Stimulated activated CD8-positive, alpha-beta memory T cell treated with anti-CD3 and anti-CD28 coated beads, Interleukin-7, amount 100 ng/mL, for 48 hours (primary cell): Measurements from ENCODE around the gene ZNF804B.

Experiments
- DNase-seq, 2 donors: peaks; one replicate each; pipeline ENCODE4 v3.0.0-alpha.2; 2020; ENCODE audit warnings: low read depth in 1 of 2; ENCODE audit errors: extremely low read depth in 1 of 2

Gene ZNF804B

GRCh38 chr7:88835147-88835728, 75.7 kb downstream of the ZNF804B start:
- DNase-seq: no peak

- DNase-seq: no peak
Measured at GRCh38 chr7:88842201-88842600, 82.7 kb downstream of the ZNF804B start.

GRCh38 chr7:88845091-88845490, 85.6 kb downstream of the ZNF804B start:
- DNase-seq: no peak

- no peak for DNase-seq
Measured at GRCh38 chr7:88851220-88851619, 91.7 kb downstream of the ZNF804B start.

GRCh38 chr7:88859288-88859687, 99.8 kb downstream of the ZNF804B start:
- DNase-seq: no peak

GRCh38 chr7:88866265-88866863, 106.9 kb downstream of the ZNF804B start:
- DNase-seq: no peak

GRCh38 chr7:88867158-88867557, 107.7 kb downstream of the ZNF804B start:
- DNase-seq: no peak

GRCh38 chr7:88868456-88868855, 109.0 kb downstream of the ZNF804B start:
- no peak for DNase-seq

- no peak for DNase-seq
Measured at GRCh38 chr7:88881136-88881535, 121.6 kb downstream of the ZNF804B start.

GRCh38 chr7:88885131-88885530, 125.6 kb downstream of the ZNF804B start:
- DNase-seq: no peak

- DNase-seq: no peak
Measured at GRCh38 chr7:88888684-88889083, 129.2 kb downstream of the ZNF804B start.

- DNase-seq: no peak
Measured at GRCh38 chr7:88910516-88910915, 151.0 kb downstream of the ZNF804B start.

- no peak for DNase-seq
Measured at GRCh38 chr7:88912852-88913251, 153.4 kb downstream of the ZNF804B start.

GRCh38 chr7:88915615-88916014, 156.1 kb downstream of the ZNF804B start:
- DNase-seq: no peak

- DNase-seq: no peak
Measured at GRCh38 chr7:88919478-88920131, 160.1 kb downstream of the ZNF804B start.

- no peak for DNase-seq
Measured at GRCh38 chr7:88922944-88923343, 163.4 kb downstream of the ZNF804B start.

- DNase-seq: no peak
Measured at GRCh38 chr7:88928276-88928675, 168.8 kb downstream of the ZNF804B start.

GRCh38 chr7:88929719-88930118, 170.2 kb downstream of the ZNF804B start:
- DNase-seq: no peak

GRCh38 chr7:88933285-88933684, 173.8 kb downstream of the ZNF804B start:
- DNase-seq: no peak

GRCh38 chr7:88942815-88943501, 183.5 kb downstream of the ZNF804B start:
- no peak for DNase-seq

- DNase-seq: no peak
Measured at GRCh38 chr7:88951826-88952225, 192.3 kb downstream of the ZNF804B start.

- no peak for DNase-seq
Measured at GRCh38 chr7:88964418-88964817, 204.9 kb downstream of the ZNF804B start.
